SK-N-SH treated with all-trans-retinoic acid at 6 μM for 48 hours (cell line): ENCODE data around the gene COL9A3.

ENCODE experiments used
- ATAC-seq: fragments of 200-7000 bp; cut with Tn5 transposase; 3 replicates; pipeline ENCODE4 v1.9.1; 2020; ENCODE audit warnings: mild to moderate bottlenecking, moderate library complexity
- ARNTL ChIP-seq: fragments of 450-650 bp; formaldehyde crosslinking; IDR thresholded peaks from 2 replicates; pipeline ENCODE4 v1.5.0; 2020; ENCODE audit warnings: low read depth, mild to moderate bottlenecking, moderate library complexity, borderline replicate concordance
- BACH2 ChIP-seq: fragments of 250-450 bp; sonication (Bioruptor Pico); IDR thresholded peaks from 2 replicates; pipeline ENCODE4 v1.9.0; 2021; ENCODE audit warnings: mild to moderate bottlenecking, borderline replicate concordance
- CSDC2 ChIP-seq: fragments of 250-450 bp; sonication (Bioruptor Pico); IDR thresholded peaks from 2 replicates; pipeline ENCODE4 v1.5.0; 2020; ENCODE audit warnings: mild to moderate bottlenecking, moderate library complexity
- ESRRG ChIP-seq: fragments of 250-450 bp; sonication (Bioruptor Pico); IDR thresholded peaks from 2 replicates; pipeline ENCODE4 v1.6.1; 2021; ENCODE audit warnings: mild to moderate bottlenecking
- GLIS3 ChIP-seq: fragments of 250-450 bp; sonication (Bioruptor Pico); IDR thresholded peaks from 2 replicates; pipeline ENCODE4 v1.5.0; 2020; ENCODE audit warnings: mild to moderate bottlenecking, moderate library complexity
- ISL1 ChIP-seq: fragments of 250-450 bp; sonication (Bioruptor Pico); IDR thresholded peaks from 2 replicates; pipeline ENCODE4 v2.1.2; 2022; ENCODE audit warnings: mild to moderate bottlenecking, moderate library complexity
- OSR1 ChIP-seq: fragments of 250-450 bp; sonication (Bioruptor Pico); IDR thresholded peaks from 2 replicates; pipeline ENCODE4 v1.8.0; 2022; ENCODE audit warnings: moderate library complexity, mild to moderate bottlenecking, inconsistent platforms
- PATZ1 ChIP-seq: fragments of 250-450 bp; sonication (Bioruptor Pico); IDR thresholded peaks from 2 replicates; pipeline ENCODE4 v1.8.0; 2020; ENCODE audit warnings: mild to moderate bottlenecking, moderate library complexity, borderline replicate concordance
- POU6F1 ChIP-seq: fragments of 250-450 bp; sonication (Bioruptor Pico); IDR thresholded peaks from 2 replicates; pipeline ENCODE4 v1.8.0; 2021; ENCODE audit warnings: low read depth, mild to moderate bottlenecking, moderate library complexity, borderline replicate concordance
- RARB ChIP-seq: fragments of 250-450 bp; sonication (Bioruptor Pico); IDR thresholded peaks from 2 replicates; pipeline ENCODE4 v1.8.0; 2021; ENCODE audit warnings: mild to moderate bottlenecking, moderate library complexity
- SNAI2 ChIP-seq: fragments of 250-450 bp; sonication (Bioruptor Pico); IDR thresholded peaks from 2 replicates; pipeline ENCODE4 v1.5.0; 2020; ENCODE audit warnings: mild to moderate bottlenecking, moderate library complexity
- TCF4 ChIP-seq: fragments of 250-450 bp; sonication (Bioruptor Pico); IDR thresholded peaks from 2 replicates; pipeline ENCODE4 v1.8.0; 2021; ENCODE audit warnings: mild to moderate bottlenecking, moderate library complexity, borderline replicate concordance
- TOX ChIP-seq: fragments of 250-450 bp; sonication (Bioruptor Pico); IDR thresholded peaks from 2 replicates; pipeline ENCODE4 v1.8.0; 2021; ENCODE audit warnings: mild to moderate bottlenecking, moderate library complexity, borderline replicate concordance
- ZFP3 ChIP-seq: fragments of 250-450 bp; sonication (Bioruptor Pico); IDR thresholded peaks from 2 replicates; pipeline ENCODE4 v1.5.0; 2020; ENCODE audit warnings: mild to moderate bottlenecking, moderate library complexity
- ZFP30 ChIP-seq: fragments of 450-650 bp; formaldehyde crosslinking; IDR thresholded peaks from 2 replicates; pipeline ENCODE4 v1.5.0; 2022; ENCODE audit warnings: mild to moderate bottlenecking, moderate library complexity
- ZNF8 ChIP-seq: fragments of 450-650 bp; formaldehyde crosslinking; IDR thresholded peaks from 2 replicates; pipeline ENCODE4 v1.5.0; 2020; ENCODE audit warnings: mild to moderate bottlenecking, moderate library complexity
- TF ChIP-seq, protein P1 (sequence below): fragments of 250-450 bp; sonication (Bioruptor Pico); IDR thresholded peaks from 2 replicates; pipeline ENCODE4 v1.5.0; 2020; ENCODE audit warnings: mild to moderate bottlenecking, moderate library complexity
- TF ChIP-seq, protein P2 (sequence below): fragments of 250-450 bp; sonication (Bioruptor Pico); IDR thresholded peaks from 2 replicates; pipeline ENCODE4 v1.5.1; 2020; ENCODE audit warnings: low read depth, mild to moderate bottlenecking, moderate library complexity

The COL9A3 gene

DNA sequence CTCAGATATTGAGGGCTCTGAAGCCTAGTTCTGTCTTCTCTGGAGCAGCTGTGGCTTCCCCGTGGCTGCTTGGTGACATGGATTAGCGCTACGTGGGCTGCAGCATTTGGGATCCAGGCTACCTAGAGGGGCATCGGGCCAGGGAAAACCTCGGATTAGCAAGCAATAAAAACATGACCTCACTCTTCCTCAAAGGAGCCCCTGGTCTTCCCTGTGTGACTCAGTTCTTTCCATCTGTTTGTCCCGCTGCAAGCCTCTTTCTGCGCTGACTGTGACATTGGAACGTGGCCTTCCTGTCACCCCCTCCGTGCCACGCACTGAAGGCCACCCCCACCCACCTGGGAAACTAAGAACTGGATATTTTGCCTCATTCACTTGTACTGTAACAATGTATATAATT, 17.0 kb upstream of the COL9A3 start:
- ATAC-seq, result no peak
- no peak for TF ChIP-seq ZFP30 (CRISPR knock-in tag)

- TF ChIP-seq GLIS3 (CRISPR knock-in tag) (no peak), ZFP30 (CRISPR knock-in tag) (no peak), OSR1 (CRISPR knock-in tag) (no peak)
- no peak for ATAC-seq
Measured at GRCh38 chr20:62800314-62801259, 16.3 kb upstream of the COL9A3 start.

DNA sequence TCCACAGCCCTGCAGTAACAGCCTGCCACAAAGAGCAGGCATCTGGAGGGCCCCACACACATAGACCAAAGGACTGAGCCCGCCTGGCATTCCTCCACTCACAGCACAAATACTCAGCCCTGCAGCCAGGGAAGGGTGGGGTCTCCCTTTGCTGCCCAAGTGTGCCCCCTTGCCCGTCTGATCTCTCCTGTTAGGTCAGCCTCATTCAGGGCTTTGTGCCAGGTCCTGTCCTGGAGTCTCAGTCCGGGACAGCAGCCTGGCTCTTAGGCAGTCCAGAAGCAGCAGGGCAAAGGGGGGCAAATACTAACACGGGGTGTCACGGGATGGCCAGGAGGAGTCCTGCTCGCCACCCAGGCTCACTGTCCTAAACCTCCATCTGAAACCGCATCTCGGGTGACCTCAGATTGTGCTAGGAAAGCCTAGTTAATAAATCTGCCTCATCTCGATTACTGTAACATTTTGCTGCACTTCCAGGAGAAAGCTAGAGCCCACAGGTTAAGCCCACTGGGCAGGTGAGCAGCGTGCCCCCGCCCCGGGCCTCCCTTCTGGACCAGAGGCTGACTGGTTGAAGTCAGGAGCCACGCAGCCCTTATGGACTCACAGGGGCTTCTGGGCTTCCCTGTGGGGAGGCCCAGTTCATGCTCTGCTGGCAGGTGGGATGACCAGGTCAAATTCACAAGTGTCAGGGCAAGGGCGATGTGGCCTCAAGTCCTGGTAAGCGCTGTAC, 15.4 kb upstream of the COL9A3 start:
- no peak for TF ChIP-seq GLIS3 (CRISPR knock-in tag)
- ATAC-seq, result no peak

DNA sequence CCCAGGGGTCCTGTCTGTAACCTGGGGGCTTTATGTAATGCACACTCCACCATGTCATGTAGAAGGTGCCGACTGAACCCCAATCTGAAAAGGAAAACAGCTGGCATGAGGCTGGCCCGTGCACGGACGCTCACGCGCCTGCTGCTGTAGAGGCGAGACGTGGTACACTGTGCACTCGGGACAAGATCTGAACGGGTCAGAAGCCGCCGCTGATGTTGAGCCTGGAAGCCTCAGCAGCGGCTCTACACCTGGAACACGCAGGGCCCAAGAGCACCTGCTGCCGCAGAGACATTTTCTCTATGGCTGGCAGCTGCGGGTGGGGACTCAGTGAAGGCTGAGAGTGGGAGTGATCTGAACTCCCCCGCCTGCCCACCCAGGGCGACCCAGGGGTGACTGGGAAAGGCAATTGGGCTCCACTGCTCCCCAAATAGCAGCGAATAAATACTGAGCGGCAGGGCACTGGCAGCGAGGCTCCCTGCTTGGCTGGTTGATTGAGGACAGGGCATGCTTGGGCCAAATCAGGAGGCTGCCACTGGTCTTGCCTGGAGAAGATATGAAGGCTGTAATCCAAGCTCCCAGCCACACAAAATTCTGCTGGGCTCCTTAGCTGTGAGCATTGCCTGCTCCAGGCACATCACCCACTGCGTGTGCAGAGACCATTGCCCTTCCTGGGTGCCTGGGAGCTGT, 14.7 kb upstream of the COL9A3 start:
- no peak for TF ChIP-seq ZNF8 (CRISPR knock-in tag)
- no peak for TF ChIP-seq SNAI2
- TF ChIP-seq POU6F1 (CRISPR knock-in tag), result no peak
- no peak for TF ChIP-seq RARB
- no peak for TF ChIP-seq GLIS3 (CRISPR knock-in tag)
- TF ChIP-seq ISL1 (CRISPR knock-in tag), result no peak
- TF ChIP-seq ARNTL (CRISPR knock-in tag), result no peak
- no peak for TF ChIP-seq BACH2 (CRISPR knock-in tag)
- no peak for TF ChIP-seq ZFP3 (CRISPR knock-in tag)
- no peak for TF ChIP-seq ZFP30 (CRISPR knock-in tag)
- TF ChIP-seq PATZ1 (CRISPR knock-in tag), result no peak
- TF ChIP-seq, protein P1, sequence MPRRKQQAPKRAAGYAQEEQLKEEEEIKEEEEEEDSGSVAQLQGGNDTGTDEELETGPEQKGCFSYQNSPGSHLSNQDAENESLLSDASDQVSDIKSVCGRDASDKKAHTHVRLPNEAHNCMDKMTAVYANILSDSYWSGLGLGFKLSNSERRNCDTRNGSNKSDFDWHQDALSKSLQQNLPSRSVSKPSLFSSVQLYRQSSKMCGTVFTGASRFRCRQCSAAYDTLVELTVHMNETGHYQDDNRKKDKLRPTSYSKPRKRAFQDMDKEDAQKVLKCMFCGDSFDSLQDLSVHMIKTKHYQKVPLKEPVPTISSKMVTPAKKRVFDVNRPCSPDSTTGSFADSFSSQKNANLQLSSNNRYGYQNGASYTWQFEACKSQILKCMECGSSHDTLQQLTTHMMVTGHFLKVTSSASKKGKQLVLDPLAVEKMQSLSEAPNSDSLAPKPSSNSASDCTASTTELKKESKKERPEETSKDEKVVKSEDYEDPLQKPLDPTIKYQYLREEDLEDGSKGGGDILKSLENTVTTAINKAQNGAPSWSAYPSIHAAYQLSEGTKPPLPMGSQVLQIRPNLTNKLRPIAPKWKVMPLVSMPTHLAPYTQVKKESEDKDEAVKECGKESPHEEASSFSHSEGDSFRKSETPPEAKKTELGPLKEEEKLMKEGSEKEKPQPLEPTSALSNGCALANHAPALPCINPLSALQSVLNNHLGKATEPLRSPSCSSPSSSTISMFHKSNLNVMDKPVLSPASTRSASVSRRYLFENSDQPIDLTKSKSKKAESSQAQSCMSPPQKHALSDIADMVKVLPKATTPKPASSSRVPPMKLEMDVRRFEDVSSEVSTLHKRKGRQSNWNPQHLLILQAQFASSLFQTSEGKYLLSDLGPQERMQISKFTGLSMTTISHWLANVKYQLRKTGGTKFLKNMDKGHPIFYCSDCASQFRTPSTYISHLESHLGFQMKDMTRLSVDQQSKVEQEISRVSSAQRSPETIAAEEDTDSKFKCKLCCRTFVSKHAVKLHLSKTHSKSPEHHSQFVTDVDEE (CRISPR knock-in tag), result no peak
- ATAC-seq, result peak; percentile 7; the same call in 1 of the 3 replicates

DNA sequence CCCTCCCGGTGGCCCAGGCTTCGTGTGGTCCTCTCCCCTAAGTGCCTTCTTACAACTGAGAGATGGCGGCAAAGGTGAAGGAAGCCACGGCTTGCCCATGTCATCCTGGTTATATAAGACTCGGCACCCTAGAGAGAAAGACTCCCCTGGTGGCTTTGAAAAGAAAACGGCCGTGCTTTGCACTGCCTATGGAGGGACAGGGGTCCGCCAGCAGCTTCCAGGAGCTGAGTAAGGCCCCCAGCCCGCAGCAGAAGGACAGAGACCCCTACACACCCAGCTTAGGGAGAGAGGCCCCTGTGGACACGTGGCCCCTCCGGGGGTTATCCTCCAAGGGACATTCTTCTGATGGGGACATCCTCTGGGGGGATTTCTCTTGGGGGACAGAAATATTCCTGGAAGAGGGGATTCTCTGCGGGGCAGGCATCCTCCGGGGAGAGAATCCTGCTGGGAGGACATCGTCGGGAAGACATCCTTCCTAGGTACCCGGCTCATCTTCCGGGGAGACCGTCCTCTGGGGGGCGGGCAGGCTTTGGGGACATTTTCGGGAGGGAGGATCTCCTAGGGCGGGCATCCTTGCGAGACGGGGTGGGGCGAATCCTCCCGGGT, 12.7 kb upstream of the COL9A3 start:
- no peak for TF ChIP-seq TCF4
- TF ChIP-seq GLIS3 (CRISPR knock-in tag), result no peak
- TF ChIP-seq CSDC2, result no peak
- no peak for TF ChIP-seq POU6F1 (CRISPR knock-in tag)
- no peak for TF ChIP-seq TOX (CRISPR knock-in tag)
- TF ChIP-seq ZNF8 (CRISPR knock-in tag), result no peak
- no peak for TF ChIP-seq BACH2 (CRISPR knock-in tag)
- no peak for TF ChIP-seq SNAI2
- TF ChIP-seq, protein P2, sequence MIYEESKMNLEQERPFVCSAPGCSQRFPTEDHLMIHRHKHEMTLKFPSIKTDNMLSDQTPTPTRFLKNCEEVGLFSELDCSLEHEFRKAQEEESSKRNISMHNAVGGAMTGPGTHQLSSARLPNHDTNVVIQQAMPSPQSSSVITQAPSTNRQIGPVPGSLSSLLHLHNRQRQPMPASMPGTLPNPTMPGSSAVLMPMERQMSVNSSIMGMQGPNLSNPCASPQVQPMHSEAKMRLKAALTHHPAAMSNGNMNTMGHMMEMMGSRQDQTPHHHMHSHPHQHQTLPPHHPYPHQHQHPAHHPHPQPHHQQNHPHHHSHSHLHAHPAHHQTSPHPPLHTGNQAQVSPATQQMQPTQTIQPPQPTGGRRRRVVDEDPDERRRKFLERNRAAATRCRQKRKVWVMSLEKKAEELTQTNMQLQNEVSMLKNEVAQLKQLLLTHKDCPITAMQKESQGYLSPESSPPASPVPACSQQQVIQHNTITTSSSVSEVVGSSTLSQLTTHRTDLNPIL (CRISPR knock-in tag), result no peak
- TF ChIP-seq ZFP3 (CRISPR knock-in tag), result no peak
- TF ChIP-seq ESRRG (CRISPR knock-in tag), result no peak
- TF ChIP-seq PATZ1 (CRISPR knock-in tag), result no peak
- ATAC-seq, result peak; percentile 11; the same call in 2 of the 3 replicates
